ENCODE data around the gene CCDC38. TPM values are rescaled to one million over a fixed set of nuclear protein-coding genes. Genes with fewer than 3 reads are reported as not detected.

CCDC38 gene
- total and polyA plus RNA-seq, 9 of the 15 experiments (the other 6 are each of a cell fraction or from before 2014, with no cell fraction given) = not detected

GRCh38 chr12:95858451-95859343, 83.7 kb downstream of the CCDC38 start, which contains the start of gene SNRPF (continued):
- TF ChIP-seq, protein P1, sequence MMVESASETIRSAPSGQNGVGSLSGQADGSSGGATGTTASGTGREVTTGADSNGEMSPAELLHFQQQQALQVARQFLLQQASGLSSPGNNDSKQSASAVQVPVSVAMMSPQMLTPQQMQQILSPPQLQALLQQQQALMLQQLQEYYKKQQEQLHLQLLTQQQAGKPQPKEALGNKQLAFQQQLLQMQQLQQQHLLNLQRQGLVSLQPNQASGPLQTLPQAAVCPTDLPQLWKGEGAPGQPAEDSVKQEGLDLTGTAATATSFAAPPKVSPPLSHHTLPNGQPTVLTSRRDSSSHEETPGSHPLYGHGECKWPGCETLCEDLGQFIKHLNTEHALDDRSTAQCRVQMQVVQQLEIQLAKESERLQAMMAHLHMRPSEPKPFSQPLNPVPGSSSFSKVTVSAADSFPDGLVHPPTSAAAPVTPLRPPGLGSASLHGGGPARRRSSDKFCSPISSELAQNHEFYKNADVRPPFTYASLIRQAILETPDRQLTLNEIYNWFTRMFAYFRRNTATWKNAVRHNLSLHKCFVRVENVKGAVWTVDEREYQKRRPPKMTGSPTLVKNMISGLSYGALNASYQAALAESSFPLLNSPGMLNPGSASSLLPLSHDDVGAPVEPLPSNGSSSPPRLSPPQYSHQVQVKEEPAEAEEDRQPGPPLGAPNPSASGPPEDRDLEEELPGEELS (CRISPR knock-in tag; IDR thresholded peaks at IDR 0.05; ENCODE audit: borderline replicate concordance) = peak; percentile 81; the same call in 1 of the 2 replicates
- peak; percentile 72 for TF ChIP-seq TAF9B (IDR thresholded peaks at IDR 0.05; ENCODE audit: partially characterized antibody)
- peak; percentile 17 to 26; a peak in 1 of 4 replicates for TF ChIP-seq TBL1XR1 (IDR thresholded peaks at IDR 0.05; ENCODE audit: low read length in 2 of 2)
- peak; percentile 82 for TF ChIP-seq ZNF511 (CRISPR knock-in tag; IDR thresholded peaks at IDR 0.05)
- peak; percentile 91 for TF ChIP-seq MYC (IDR thresholded peaks at IDR 0.05; ENCODE audit: low read depth, low read length)
- TF ChIP-seq MYC (CRISPR knock-in tag; IDR thresholded peaks at IDR 0.05; ENCODE audit: borderline replicate concordance, low read depth) = peak; percentile 66; the same call in 1 of the 2 replicates
- no peak for TF ChIP-seq ZNF146 (CRISPR knock-in tag; IDR thresholded peaks at IDR 0.05; ENCODE audit: unreplicated experiment)
- no peak for TF ChIP-seq ZBTB1 (CRISPR knock-in tag; IDR thresholded peaks at IDR 0.05; ENCODE audit: borderline replicate concordance, low read depth)
- no peak for TF ChIP-seq MTF1 (CRISPR knock-in tag; IDR thresholded peaks at IDR 0.05; ENCODE audit: borderline replicate concordance)
- no peak for TF ChIP-seq TFAM (CRISPR knock-in tag; conservative IDR thresholded peaks at IDR 0.05)
- peak; percentile 70 for TF ChIP-seq CREM (IDR thresholded peaks at IDR 0.05; ENCODE audit: low read depth)
- TF ChIP-seq MBD2 (IDR thresholded peaks at IDR 0.05; ENCODE audit: borderline replicate concordance, low read depth) = peak; percentile 99
- TF ChIP-seq ZNF232 (CRISPR knock-in tag; IDR thresholded peaks at IDR 0.05) = 0 out of 2 replicates have a peak, but pooled peaks have one; percentile 55
- TF ChIP-seq, protein P2, sequence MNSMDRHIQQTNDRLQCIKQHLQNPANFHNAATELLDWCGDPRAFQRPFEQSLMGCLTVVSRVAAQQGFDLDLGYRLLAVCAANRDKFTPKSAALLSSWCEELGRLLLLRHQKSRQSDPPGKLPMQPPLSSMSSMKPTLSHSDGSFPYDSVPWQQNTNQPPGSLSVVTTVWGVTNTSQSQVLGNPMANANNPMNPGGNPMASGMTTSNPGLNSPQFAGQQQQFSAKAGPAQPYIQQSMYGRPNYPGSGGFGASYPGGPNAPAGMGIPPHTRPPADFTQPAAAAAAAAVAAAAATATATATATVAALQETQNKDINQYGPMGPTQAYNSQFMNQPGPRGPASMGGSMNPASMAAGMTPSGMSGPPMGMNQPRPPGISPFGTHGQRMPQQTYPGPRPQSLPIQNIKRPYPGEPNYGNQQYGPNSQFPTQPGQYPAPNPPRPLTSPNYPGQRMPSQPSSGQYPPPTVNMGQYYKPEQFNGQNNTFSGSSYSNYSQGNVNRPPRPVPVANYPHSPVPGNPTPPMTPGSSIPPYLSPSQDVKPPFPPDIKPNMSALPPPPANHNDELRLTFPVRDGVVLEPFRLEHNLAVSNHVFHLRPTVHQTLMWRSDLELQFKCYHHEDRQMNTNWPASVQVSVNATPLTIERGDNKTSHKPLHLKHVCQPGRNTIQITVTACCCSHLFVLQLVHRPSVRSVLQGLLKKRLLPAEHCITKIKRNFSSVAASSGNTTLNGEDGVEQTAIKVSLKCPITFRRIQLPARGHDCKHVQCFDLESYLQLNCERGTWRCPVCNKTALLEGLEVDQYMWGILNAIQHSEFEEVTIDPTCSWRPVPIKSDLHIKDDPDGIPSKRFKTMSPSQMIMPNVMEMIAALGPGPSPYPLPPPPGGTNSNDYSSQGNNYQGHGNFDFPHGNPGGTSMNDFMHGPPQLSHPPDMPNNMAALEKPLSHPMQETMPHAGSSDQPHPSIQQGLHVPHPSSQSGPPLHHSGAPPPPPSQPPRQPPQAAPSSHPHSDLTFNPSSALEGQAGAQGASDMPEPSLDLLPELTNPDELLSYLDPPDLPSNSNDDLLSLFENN (IDR thresholded peaks at IDR 0.05; ENCODE audit: low read depth in 2 of 2, low read length in 2 of 2) = 0 out of 4 replicates have a peak, but pooled peaks of 1 of the 2 experiments have one; percentile 9
- TF ChIP-seq ZNF766 (CRISPR knock-in tag; conservative IDR thresholded peaks at IDR 0.05) = peak; percentile 55; the same call in 1 of the 2 replicates
- peak; percentile 100 for TF ChIP-seq NR2C1 (IDR thresholded peaks at IDR 0.05)
- TF ChIP-seq NR2C1 (tag; IDR thresholded peaks at IDR 0.05) = peak; percentile 100
- no peak for TF ChIP-seq NCOA6 (IDR thresholded peaks at IDR 0.05)
- peak; percentile 72; the same call in 1 of the 2 replicates for TF ChIP-seq TFAP4 (CRISPR knock-in tag; IDR thresholded peaks at IDR 0.05; ENCODE audit: borderline replicate concordance)
- TF ChIP-seq BMI1 (IDR thresholded peaks at IDR 0.05; ENCODE audit: low read length) = peak; percentile 92
- TF ChIP-seq RNF2 (IDR thresholded peaks at IDR 0.05) = 0 out of 2 replicates have a peak, but pooled peaks have one; percentile 21
